Measurements from ENCODE around the gene FMN2.
"Not testable (repeated sequence)": the region's sequence is repeated elsewhere in the genome, so short reads cannot be mapped to it uniquely, and the experiment has no call there.

FMN2 gene

GRCh38 chr1:240148333-240148732 lies 56.6 kb downstream of the FMN2 start:
- DNase-seq: no peak

- no peak for DNase-seq
These were observed 57.9 kb downstream of the FMN2 start for GRCh38 chr1:240149484-240150094.

GRCh38 chr1:240151136-240151735 lies 59.6 kb downstream of the FMN2 start:
- no peak for DNase-seq

DNA sequence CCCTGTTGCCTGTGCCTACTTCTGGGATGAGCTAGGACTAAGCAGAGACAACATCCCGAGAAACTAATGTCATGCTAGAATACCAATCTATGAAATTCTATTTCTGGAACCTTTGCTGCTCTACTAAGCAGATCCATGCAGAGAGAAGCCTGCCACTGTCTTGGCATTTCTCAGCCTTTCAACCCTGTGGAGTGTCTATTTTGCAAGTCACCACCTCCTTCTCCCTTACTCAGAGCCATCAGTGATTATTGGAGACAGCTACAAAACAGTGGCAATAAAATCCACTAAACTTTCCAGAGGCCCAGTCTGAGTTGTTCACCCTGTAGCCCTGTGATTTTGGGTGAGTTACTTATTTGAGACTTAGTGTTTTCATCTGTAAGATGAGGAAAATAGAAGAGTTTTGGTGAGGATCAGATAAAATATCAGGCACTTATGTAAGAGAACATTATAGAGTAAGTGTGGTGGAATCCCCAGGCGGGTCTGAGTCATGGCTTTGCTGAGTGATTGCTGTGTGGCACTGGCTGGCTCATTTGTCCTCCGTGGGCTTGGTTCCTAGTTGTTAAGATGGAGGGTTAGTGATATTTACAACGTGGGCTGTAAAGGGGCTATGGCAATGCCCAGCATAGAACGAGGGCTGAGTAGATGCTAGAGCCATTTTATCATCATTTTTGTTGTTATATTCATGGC lies 61.1 kb downstream of the FMN2 start:
- no peak for DNase-seq

GRCh38 chr1:240155605-240156004 lies 63.9 kb downstream of the FMN2 start:
- no peak for DNase-seq

DNA sequence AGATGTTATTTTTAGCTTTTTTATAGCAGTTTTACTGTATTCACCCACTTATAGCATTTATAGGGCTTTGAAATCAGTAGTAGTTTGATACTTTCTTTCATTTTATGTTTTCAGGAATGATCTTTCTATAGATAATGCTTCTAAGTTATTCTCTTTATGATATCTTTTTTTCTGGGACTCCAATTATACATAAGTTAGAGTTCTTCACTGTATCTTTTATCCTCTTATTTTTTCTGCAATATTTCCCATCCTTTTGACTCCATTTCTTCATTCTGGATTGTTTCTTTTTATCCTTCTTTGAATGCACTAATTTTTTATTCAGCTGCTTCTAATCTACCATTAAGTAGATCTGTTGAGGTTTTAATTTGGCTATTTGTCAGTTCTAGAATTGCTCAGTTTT lies 73.1 kb downstream of the FMN2 start:
- DNase-seq: no peak

GRCh38 chr1:240169188-240169587 lies 77.5 kb downstream of the FMN2 start:
- DNase-seq: no peak

- no peak for DNase-seq
These were observed 78.6 kb downstream of the FMN2 start for GRCh38 chr1:240170266-240170665.

- DNase-seq: no peak
These were observed 79.1 kb downstream of the FMN2 start for GRCh38 chr1:240170806-240171205.

GRCh38 chr1:240171907-240172306 lies 80.2 kb downstream of the FMN2 start:
- DNase-seq: no peak

DNA sequence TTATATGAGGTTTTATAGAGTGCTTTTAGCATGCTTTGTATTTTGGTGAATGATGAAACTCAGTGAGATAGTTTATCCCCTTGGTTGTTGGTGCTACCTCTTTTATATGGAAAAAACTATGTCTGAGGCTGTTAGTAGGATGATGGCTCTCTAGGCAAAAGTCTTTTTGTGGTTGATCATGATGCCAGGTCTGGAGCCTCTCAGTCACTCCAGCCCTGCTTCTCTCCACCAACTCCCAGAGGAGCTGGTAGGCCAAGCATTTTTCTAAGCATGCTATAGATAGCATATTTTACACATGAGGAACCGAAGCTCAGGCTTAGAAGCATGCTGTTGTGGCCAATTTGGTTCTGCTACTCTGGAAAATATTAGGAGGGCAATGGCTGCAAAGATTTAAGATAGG lies 82.2 kb downstream of the FMN2 start:
- no peak for DNase-seq

- no peak for DNase-seq
These were observed 83.1 kb downstream of the FMN2 start for GRCh38 chr1:240174734-240175133.

DNA sequence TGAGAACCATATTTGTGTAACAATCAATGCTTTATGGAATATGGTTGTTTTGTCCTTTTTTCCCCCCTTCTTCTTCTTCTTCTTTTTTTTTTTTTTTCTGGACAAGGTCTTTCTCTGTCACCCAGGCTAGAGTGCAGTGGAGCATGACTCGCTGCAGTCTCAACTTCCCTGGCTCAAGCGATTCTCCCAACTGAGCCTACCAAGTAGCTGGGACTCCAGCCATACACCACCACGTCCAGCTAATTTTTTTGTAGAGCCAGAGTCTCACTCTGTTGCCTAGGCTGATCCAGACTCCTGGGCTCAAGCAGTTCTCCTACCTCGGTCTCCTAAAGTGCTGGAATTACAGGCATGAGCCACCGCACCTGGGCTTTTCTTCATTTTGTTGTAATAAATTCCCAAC lies 86.7 kb downstream of the FMN2 start:
- no peak for DNase-seq

DNA sequence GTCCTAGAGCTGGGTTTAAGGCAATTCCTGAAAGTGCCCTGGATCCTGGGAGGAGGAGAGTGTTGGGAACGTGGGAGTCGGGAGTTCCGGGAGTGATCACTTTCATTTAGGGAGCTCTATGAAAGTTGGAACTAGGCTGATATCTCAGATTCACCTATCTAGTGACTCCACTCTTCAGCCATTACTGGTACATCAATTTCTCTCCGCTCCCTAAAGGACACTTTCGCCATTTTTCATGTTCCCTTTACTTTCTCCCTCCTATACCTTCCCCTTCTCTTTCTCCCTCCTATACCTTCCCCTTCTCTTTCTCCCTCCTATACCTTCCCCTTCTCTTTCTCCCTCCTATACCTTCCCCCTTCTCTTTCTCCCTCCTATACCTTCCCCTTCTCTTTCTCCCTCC lies 93.0 kb downstream of the FMN2 start:
- DNase-seq: not testable (repeated sequence)

- DNase-seq: no peak
These were observed 96.5 kb downstream of the FMN2 start for GRCh38 chr1:240188139-240188538.

- no peak for DNase-seq
These were observed 97.8 kb downstream of the FMN2 start for GRCh38 chr1:240189386-240189989.

- no peak for DNase-seq
These were observed 99.3 kb downstream of the FMN2 start for GRCh38 chr1:240190881-240191401.

DNA sequence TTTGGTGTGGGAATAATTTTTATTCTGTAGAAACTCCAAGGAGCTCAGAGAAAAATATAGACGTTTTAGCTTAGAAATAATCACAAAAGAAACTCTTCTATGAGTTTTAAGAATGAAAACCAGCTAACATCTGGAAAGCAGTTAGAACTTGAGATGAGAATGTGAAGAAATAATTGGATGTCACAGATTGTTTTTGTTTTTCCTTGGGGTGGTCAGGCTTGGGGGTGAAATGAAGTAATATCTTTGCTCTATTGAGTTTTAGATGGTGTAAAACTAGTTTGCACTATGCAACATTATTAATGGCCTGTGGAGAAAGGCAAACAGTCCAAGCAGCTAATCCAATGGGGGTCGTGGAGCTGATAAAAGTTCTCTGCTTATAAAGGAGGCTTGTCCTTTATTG lies 101.2 kb downstream of the FMN2 start:
- no peak for DNase-seq

- no peak for DNase-seq
These were observed 102.0 kb downstream of the FMN2 start for GRCh38 chr1:240193679-240194078.

GRCh38 chr1:240194120-240194519 lies 102.4 kb downstream of the FMN2 start:
- DNase-seq: no peak

DNA sequence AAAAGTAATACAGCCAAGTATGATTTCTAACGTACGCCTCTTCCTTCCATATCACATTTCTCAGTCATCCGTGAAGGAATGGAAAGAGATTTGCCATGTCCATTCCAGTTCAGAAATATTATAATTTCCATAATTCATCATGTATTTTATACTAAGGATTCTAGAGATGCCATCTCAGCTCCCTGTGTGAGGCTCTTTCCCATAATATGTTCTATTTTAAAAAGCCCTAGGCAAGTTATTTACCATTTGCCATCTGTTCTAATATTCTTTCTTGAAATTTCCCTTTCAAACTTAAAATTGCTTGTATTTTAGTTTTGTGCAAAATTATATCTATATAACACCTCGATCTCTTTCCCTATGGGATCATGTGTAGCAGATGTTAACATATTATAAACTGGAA lies 106.7 kb downstream of the FMN2 start:
- no peak for DNase-seq

GRCh38 chr1:240199758-240200645 lies 108.3 kb downstream of the FMN2 start:
- no peak for DNase-seq

GRCh38 chr1:240201931-240202330 lies 110.2 kb downstream of the FMN2 start:
- DNase-seq: no peak
